ENCODE results near the gene CFAP43.

- TF ChIP-seq CTCF (conservative IDR thresholded peaks at IDR 0.05; ENCODE audit: low read depth in 2 of 2) (no peak), EZH2 (IDR thresholded peaks at IDR 0.05; ENCODE audit: low read depth, unreplicated experiment) (no peak), POLR2AphosphoS5 (IDR thresholded peaks at IDR 0.05; ENCODE audit: low read depth) (no peak), REST (IDR thresholded peaks at IDR 0.05; ENCODE audit: unreplicated experiment) (no peak), CREB1 (CRISPR knock-in tag; IDR thresholded peaks at IDR 0.05; ENCODE audit: low read depth) (no peak), ETS1 (IDR thresholded peaks at IDR 0.05) (no peak), EZH2phosphoT487 (IDR thresholded peaks at IDR 0.05; ENCODE audit: unreplicated experiment) (no peak), ZNF114 (CRISPR knock-in tag; IDR thresholded peaks at IDR 0.05) (no peak), ZNF331 (CRISPR knock-in tag; IDR thresholded peaks at IDR 0.05; ENCODE audit: low read depth) (no peak)
Measured at GRCh38 chr10:104144931-104145330, 87.2 kb downstream of the CFAP43 start.

All from GM23338 (cell line).